Fibroblast of skin of scalp (primary cell): ENCODE measurements around the gene PDE1C. TPM values are rescaled to one million over a fixed set of nuclear protein-coding genes. Genes with fewer than 3 reads are reported as not detected.

Experiments used
- DNase-seq: peaks from one replicate; pipeline ENCODE4 v3.0.0-alpha.2; 2013
- polyA plus RNA-seq, 2 experiments: library from polyadenylated mRNA; unstranded; fragments of 120-200 nt; gene quantifications; one replicate each; pipeline ENCODE4 v1.2.1, GENCODE V29; 2013; ENCODE audit not compliant: insufficient read length in 2 of 2

The PDE1C gene
- polyA plus RNA-seq (2013, experiment 1 of 2; ENCODE audit: insufficient read length), result 5.4 TPM
- polyA plus RNA-seq (2013, experiment 2 of 2; ENCODE audit: insufficient read length), result 6.4 TPM

DNA sequence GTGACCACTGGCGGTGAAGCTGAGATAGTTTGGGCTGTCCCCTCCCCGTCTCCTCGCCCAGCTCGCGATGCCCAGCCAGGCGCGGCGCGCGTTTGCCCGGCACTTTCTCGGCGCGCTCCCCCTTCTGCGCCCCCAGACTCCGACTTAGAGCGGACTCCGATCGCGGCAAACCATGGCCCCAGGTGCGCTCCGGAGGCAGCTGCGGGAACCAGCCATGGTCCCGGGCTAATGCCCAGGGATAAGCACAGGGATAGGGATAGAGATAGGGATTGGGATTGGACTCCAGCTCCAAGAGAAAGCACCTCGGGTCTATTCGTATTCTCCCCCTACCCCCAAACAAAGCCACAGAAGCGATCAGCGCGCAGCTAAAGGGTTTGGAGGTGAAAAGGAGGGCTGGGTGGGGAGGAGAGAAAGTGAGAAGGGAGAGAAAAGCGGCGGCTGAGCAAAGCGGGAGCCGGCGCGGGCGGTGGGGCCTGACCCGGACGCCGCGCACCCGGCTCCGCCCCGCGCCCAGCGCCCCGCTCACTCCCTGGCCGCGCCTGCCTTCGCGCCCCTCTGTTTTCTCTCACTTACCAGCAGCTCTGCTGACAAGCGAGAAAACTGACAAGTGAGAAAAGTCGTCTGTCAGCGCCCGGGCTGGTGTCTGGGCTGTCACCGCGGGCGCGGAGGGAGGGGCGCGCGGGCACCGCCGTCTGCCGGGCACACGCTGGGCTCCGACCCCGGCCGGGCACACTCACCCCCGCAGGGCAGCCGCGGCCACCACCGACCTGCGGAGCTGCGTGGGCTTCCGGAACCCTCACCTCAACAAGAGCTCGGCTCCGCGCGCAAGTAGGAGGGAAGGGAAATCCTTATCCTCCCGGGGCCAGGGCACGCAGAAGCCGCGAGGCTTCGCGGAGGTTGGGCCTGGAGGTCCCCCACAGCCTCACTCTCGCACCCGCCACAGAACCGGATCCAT is at the start of gene PDE1C:
Gene PDE1C (minus strand): TSS at position 2 of the 955 bp plus-strand sequence.
- DNase-seq, result peak; percentile 27

DNA sequence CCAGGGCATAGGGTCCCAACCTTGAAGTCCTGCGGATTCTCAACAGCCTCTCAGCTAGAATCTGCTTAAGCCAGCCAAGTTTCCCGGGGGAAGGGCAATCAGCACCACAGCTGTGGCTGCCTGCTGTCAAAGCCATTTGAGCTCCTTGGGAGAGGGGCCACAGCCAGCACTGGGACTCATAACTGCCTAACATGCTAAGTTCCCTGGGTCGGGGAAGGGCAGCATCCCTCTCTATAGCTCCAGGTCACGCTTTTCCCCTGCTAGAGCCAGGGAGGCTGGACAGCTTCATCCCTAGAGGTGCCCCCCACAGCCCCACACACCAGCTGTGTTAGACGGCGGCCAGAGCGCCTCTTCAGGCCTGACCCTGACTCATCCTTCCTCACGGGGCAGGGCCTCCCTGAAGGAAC is 49.6 kb upstream of the PDE1C start:
- DNase-seq, result no peak

DNA sequence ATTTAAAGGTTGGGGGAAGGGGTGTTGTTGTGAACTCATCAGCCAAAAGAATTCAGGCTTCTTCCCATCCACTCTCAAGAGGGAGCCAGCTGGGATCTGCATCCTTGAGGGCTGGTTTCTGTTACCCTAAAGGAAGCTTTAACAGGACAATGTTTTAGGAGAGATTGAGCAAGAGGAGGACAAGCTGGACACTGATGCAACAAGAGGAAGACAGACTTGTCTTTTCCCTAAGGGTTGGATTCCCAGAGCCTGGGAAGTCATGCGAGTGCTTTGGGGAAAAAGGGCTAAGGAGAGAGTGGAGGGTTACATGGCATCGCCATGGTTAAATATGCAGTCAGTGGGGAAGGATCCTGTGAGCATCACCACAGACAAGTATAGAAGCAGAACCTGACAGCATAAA is 47.6 kb upstream of the PDE1C start:
- DNase-seq, result peak; percentile 64

DNA sequence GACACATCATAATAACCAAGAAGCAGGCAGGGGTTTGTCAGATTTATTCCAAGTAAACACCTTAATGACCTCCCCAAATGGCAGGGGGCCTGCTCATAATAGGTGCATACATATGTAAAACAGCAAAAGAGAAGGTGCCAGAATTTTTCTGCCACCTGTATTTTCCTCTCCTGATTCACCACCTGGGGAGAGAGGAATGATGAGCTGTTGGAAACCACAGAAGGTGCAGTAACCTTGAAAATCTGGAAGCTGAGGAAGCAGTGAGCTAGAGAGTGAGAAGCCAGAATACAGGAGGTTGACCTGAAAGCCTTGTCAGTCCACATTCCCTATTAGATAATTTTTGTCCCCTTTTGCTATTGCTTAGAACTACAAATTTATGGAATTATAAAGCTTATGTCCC is 46.2 kb upstream of the PDE1C start:
- no peak for DNase-seq

DNA sequence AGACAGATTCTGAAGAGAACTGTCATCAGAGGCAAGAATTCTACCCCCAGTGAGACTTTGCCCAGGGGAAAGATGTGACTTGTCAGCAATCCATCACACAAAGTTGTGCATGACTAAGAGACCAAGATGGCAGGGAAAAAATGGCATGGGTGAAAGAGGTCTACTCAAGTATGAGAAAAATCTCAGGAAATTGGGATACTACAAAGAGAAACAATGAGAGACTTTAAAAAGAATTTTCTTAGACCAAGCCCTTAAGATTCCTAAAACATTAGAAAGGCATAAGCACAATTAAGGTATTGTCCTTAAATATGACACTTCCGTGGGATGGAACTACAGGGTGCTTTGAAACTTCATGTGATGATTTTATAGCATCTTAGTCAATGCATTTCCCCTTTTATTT is 45.6 kb upstream of the PDE1C start:
- peak; percentile 90 for DNase-seq

DNA sequence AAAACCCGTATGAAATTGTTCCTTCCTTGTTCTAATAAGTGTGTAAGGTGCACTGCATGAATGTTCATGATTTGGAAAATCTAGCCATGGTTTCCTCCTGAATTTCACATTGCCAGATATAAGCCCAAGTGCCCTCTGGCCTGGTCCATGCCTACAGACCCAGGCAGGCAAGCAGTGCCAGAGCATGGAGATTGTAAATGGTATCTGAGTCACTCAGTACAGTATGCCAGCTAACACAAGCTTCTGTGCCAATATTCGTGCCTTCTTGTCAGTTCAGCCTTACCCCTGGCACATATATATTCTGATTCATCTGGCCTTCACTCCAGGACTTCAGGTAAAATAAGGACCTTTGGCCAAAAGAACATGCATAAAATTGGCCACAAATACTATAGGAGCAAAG is 38.4 kb upstream of the PDE1C start:
- DNase-seq, result no peak

DNA sequence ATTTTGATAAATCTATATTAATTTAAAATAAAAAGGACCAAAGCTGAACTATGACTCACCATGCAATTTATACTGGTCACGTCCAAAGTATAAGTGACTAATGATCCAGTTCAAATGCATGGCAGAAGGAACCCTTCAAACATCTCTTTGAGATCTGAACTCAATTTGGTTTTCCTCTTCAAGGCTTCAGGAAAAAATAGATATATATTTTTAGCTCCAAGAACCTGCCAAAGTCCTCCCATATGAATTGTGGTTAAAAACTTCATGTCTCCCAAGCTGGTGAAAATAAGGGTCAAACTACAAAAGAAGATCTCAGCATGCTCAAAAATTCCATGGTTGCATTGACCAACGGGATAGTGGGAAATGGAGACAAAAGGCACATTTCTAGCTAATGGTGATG is 34.6 kb upstream of the PDE1C start:
- DNase-seq, result no peak

DNA sequence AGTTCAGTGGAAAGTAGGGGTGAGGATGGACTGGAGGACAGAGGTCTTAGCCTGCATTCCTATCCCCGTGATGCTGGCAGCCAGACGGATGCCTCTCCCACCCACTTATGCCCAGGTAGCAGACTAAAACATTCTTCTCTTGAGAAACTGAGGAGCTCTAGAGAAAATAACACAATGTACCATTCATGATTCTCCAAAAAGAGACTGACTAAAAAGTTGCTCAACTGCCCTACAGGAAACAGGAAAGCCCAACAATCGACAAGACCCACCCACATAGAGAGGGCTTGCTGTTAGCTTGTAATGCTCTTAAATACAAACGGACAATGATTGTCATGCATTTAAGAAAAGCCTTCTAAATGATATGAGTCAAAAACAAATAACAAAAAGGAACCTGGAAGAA is 33.2 kb upstream of the PDE1C start:
- DNase-seq, result no peak

DNA sequence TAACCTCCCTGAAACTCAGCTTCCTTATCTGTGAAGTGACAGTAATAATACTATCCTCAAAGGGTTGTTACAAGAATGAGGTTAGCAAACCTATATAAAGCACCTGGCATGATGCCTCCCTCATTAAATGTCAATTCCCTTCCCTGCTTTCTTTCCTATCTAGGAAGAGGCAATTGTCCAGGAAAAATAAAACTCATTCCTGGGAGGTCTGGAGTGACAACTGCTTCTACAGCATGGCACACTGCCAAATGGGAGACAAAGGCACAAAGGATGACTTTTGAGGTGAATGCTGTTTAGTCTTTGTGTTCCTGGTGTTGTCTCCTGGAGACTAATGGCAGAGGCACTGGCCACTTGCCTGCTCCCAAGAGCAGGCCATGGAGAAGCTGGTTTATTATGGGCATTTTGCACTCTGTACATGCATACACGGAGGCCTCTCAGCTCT is 32.2 kb upstream of the PDE1C start:
- no peak for DNase-seq

DNA sequence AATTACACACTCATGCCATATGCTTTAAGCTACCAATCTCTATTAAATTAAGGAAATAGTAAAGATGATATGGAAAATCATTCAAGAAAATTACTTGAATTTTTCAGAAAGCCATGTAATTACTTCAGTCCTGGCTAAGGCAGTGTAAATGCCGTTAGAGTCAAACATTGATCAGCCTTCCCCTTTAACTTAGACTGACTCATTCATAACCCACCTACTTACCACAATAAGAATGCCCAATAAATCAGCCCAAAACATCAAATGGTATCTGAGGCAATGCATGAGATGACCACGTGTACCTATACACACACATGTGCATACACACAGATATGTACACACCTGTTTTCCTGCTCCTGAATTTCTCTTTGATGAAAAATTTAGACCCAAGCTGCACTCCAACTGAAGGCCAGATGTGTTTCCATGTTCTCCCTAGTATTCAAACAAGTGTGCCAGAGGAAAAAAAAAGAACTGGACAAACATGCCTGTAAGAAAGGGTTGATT is 30.2 kb upstream of the PDE1C start:
- DNase-seq, result no peak

DNA sequence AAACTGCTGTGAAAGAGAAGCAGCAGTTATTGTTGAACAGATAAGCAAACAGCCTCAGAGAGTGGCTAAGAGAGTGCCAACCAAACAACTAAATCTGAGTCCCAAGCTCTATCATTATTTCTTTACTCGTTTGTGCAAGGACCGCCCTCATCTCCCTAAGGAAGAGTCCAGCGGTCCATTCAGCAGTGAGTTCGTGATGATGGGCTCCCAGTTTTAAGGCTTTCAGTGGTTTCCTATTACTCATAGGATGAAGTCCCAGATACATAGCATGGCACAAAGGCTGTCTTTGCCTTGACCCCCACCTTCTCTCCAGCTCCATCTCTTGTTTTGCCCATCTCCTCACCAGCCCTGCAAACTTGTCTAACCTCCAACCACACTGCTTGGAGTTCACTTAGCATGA is 24.3 kb upstream of the PDE1C start:
- DNase-seq, result no peak

DNA sequence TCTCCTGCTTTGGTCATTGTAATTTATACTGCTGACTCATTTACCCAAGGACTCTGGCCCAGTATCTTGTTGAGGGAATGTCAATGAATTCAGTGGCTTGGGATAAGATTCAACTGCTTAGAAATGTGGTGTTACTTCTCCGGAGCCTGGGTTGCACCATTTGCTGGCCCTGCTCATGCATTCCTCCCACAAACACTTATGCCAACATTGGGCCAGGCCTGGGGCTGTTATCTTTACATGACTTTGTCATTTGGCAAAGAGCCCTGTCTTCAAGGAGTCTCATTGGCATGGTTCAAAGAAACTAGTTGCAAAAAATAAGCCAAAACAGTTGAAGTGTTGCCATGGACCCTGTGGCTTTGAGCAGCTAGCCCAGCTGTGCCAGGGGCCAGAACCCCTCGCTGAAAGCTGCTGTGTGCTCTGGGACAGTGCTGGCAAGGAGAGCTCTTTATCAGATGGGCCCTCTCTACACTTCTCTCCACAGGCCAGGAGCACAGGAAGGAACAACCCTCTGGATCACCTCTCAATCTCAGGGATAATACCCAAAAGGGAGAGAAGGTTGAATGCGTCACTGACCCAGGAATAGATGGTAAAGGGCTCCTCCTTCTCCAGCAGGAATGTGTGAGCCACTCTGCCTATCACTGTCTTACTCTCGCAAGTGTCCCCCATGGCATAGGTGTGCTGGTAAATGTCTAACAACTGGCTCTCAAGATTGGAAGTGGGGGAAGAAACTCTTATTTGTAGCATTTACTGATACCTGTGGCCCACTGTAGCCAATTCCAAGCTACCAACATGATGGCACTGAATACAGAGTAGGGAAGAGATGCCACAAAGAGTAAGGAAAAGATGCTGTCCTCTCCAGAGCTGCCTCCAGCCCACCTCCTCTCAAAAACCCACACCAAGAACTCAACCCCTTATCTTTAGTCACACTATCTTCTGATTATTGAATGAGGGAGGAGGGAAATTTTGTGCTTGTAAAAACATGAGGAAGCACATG is 23.5 kb upstream of the PDE1C start:
- DNase-seq, result peak; percentile 89

DNA sequence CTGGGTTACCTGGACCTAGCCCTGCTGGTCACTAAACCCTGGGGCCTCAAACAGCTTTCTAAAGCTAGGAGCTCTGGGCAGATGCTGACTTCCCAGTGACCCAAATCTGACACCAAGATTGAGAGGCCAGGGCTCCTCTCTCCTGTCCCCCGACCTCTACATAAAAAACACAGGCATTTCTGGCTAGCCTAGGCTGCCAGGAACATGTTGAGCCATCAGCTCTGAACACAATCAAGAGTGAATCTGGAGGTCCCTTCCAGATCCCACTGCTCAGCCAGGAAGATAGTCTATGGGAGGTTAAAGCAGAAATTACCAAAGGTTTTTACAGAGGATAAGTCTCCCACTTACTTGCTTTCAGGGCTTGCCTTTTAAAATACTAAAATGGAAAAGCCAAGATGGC is 22.1 kb upstream of the PDE1C start:
- peak; percentile 21 for DNase-seq

DNA sequence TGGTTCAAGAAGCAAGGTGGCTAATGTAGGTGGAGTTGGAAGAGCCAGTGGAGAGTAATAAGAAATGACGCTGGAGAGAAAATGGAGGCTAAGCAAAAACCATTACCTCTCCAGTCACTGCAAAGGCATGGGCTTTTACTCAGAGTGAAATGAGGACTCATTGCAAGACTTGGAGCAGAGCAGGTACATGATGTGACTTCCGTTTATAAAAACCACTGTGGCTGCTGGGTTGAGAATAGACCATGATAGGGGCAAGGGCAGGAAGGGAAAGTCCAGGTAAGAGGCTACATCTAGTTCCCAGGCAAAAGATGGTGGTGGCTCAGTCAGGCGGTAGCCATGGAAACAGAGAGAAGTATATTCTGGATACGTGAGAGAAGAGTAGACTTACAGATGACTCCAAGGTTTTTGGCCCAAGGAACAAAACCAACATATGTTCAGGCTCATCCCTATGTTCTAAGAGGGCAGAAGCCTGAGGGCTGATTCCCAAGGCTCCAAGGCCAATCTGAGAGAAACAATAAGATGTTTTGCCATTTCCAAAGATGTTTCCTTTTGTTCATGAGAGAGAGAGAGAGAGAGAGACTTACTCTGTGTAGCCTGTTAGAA is 21.5 kb upstream of the PDE1C start:
- no peak for DNase-seq

DNA sequence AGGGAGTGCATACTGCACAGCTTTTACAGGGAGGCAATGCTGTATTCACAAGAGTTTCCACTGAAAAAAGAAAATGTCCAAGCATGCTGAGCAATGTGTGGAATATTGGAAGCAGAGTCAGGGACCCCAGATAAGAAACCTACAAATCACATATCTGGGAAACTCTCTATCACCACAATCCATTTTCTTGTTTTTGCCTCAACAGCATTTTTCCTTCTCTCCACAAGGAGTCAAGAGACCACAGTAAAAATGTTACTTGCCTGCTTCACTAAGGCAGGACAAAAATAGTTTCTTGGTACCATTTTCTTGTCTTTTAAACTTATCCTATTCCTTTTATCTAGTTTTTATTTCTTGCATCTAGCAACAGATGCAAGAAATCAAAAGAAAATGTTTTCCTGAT is 19.5 kb upstream of the PDE1C start:
- DNase-seq, result no peak

DNA sequence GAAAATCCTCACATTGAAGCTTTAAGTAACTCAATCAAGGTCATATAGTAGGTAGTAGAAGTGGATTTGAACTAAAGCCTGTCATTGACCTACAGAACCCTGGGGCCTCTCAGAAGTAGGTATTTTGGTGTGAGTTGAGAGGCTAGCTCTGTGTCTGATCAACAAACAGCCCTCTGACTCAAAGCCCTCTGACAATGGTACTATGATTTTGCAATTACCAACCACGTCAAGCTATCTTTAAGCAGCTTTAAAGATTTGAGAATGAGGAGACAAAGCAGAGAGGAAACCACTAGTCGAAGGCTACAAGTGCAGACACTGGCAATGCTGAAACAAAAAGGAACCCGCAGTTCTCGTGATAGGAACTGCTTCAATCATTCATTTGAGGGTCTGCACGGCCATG is 19.0 kb upstream of the PDE1C start:
- no peak for DNase-seq

DNA sequence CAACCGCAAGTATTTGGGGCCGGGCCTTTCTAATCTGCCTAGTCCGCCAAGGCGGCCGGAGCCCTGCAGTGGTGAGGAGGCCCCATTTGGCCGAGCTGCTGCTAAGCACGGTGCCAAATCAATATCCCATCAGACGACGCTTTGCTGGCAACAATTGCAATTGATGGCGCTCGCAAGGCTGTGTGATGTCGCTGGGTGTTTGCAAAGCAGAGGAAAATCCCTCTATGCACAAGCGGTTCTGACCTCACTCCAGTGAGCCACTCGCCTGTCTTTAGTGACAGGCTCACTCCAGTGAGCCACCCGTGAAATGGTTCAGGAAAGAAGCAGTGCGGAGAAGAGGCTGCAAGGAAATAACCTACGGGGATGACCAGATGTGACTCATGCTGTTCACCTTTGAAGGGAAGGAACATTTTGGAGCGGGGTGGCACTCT is 18.3 kb upstream of the PDE1C start:
- no peak for DNase-seq

DNA sequence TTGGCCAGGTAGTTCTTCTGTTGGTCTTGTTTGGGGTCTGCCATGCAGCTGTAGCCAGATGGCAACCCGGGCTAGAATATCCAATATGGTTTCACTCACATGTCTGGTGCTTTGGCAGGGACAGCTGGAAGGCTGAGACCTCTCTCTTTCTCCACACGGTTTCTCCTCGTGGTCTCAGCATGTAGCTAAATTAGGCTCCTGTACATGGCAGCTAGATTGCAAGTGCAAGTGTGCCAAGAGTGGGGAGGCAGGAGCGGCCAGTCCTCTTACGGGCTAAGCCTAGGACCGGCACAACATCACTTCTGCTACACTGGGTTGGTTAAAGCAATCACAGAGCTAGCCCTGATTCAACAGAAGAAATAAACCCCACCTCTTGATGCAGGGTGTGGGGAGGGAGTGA is 9.3 kb upstream of the PDE1C start:
- no peak for DNase-seq

DNA sequence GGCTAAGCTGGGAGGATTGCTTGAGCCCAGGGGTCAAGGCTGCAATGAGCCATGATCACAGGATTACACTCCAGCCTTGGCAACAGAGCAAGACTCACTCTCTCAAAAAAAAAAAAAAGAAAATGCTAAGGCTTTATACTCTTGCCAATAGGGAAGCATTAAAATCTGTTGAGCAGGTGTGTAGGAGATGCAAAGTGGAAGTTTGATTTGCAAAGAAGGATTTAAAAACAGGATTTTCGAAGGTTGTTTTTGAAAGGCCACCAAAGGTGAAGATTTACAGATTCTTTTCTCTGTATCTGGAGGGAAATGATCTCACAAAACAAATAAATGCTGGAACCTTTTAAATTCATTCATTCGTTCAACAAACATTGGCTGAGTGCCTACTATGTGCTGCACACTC is 8.6 kb upstream of the PDE1C start:
- no peak for DNase-seq

DNA sequence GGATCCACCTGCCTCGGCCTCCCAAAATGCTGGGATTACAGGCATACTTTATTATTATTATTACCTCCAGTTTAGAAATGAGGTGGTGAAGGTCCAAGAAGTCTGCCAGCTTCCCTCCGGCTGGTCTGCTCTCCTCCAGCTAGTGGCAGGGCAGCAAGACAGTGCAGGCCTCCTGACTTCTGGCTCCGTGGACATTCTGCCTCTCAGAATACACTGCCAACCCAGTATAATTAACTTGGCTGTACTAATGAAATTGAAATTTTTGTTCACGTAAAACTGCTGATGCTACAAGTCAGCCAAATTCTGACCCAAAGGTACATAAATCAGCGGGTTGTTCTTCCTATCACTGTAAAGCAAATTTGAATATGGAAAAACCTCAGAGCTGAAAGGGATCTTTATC is 7.6 kb upstream of the PDE1C start:
- no peak for DNase-seq

DNA sequence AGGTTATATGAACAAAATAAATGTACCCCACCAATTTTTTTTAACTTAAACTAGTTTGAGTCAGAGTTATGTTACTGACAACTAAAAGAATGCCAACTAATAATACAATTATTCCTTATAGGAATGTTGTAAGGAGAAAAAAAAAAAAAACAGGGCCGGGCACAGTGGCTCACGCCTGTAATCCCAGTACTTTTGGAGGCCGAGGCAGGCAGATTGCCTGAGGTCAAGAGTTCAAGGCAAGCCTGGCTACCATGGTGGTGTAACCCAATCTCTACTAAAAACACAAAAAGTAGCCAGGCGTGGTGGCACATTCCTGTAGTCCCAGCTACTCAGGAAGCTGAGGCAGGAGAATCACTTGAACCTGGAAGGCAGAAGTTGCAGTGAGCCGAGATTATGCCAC is 6.6 kb upstream of the PDE1C start:
- DNase-seq, result peak; percentile 50

DNA sequence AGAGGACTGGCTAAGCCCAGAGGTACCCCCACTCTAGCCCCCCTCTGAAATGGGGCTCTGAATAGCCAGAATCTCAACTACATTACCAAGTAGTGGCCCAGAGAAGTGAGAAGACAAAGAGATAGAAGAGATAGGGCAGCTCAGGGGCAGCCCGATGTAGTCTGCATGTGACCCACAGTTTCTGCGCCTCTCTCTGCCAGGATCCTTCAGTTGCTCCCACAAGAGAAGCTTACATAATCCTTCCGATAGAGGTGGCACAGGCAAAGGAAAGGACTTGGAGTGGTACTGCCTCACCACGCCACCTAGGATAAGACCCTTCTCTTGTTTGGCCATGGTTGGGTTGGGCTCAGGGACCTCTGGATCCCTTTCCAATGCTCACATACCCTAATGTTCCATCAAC is 5.4 kb upstream of the PDE1C start:
- DNase-seq, result no peak
